ENCODE data around the gene ABCC8.
A peak's percentile ranks its signal among the peaks of the same experiment; 100 is the strongest.

ABCC8 gene

GRCh38 chr11:17354601-17354991 is 122.0 kb downstream of the ABCC8 start:
- DNase-seq (ENCODE audit: extremely low read depth in 1 of 2, low read depth in 1 of 2) = peak in 1 of 2 donors; percentile 55

GRCh38 chr11:17353821-17354600 is 122.6 kb downstream of the ABCC8 start:
- no peak for DNase-seq (ENCODE audit: extremely low read depth in 1 of 2, low read depth in 1 of 2)

- DNase-seq (ENCODE audit: extremely low read depth in 1 of 2, low read depth in 1 of 2) = peak; percentile 59 to 72
Measured at GRCh38 chr11:17352950-17353820, 123.5 kb downstream of the ABCC8 start.

- peak; percentile 39 to 43 for DNase-seq (ENCODE audit: extremely low read depth in 1 of 2, low read depth in 1 of 2)
Measured at GRCh38 chr11:17351510-17352176, 125.0 kb downstream of the ABCC8 start, which contains the start of gene NCR3LG1. TSS of gene NCR3LG1 (plus strand) at chr11:17351800. CDS start at chr11:17351970, 170 bp downstream.

- no peak for DNase-seq (ENCODE audit: extremely low read depth in 1 of 2, low read depth in 1 of 2)
Measured at GRCh38 chr11:17351172-17351509, 125.5 kb downstream of the ABCC8 start.

- no peak for DNase-seq (ENCODE audit: extremely low read depth in 1 of 2, low read depth in 1 of 2)
Measured at GRCh38 chr11:17350455-17351171, 126.0 kb downstream of the ABCC8 start.

- DNase-seq (ENCODE audit: extremely low read depth in 1 of 2, low read depth in 1 of 2) = no peak
Measured at GRCh38 chr11:17347676-17348075, 129.0 kb downstream of the ABCC8 start.

GRCh38 chr11:17343907-17344306 is 132.7 kb downstream of the ABCC8 start:
- peak in 1 of 2 donors; percentile 62 for DNase-seq (ENCODE audit: extremely low read depth in 1 of 2, low read depth in 1 of 2)

- DNase-seq (ENCODE audit: extremely low read depth in 1 of 2, low read depth in 1 of 2) = no peak
Measured at GRCh38 chr11:17343257-17343656, 133.4 kb downstream of the ABCC8 start.

All from stimulated activated CD8-positive, alpha-beta memory T cell treated with anti-CD3 and anti-CD28 coated beads, Interleukin-7, amount 100 ng/mL, for 48 hours (primary cell).